Lower leg skin (tissue), 4 donors: ENCODE results near the gene FOXS1. TPM values are rescaled to one million over a fixed set of nuclear protein-coding genes. Genes with fewer than 3 reads are reported as not detected.

ENCODE experiments used
- DNase-seq, 2 donors: peaks; one replicate each; pipeline ENCODE4 v3.0.0-alpha.2; 2019; ENCODE audit warnings: low spot score in 2 of 2
- H3K4me3 ChIP-seq: fragments of 200-600 bp; sonication (generic); 2 replicates; pipeline ENCODE4 v1.5.1; 2017; ENCODE audit warnings: mild to moderate bottlenecking, low read depth; ENCODE audit not compliant: poor library complexity, severe bottlenecking
- POLR2A ChIP-seq, 2 donors: fragments of 450-650 bp; IDR thresholded peaks; one replicate each; pipeline ENCODE4 v1.6.1; 2016 to 2017; ENCODE audit warnings: antibody characterized with exemption in 2 of 2, mild to moderate bottlenecking in 1 of 2, moderate library complexity in 1 of 2
- WGBS, 2 donors: methylation state at CpG; one replicate each; pipeline ENCODE4 v1.1.5; 2018; 5-methylcytosine and 5-hydroxymethylcytosine counted together
- intact Hi-C: fragments of 100-400 bp; cut with DNase I; formaldehyde crosslinking; loops from one replicate; pipeline ENCODE4 v1.15.0; 2023; ENCODE audit warnings: low total_unique reads
- total RNA-seq, 4 donors: library from RNA; depleted of rRNA; stranded (reverse); fragments of >200 nt; gene quantifications; one replicate each; pipeline ENCODE4 v1.1.0, GENCODE V29; 2016
- TF ChIP-seq, protein P1 (sequence below), 3 donors: fragments of 450-650 bp; IDR thresholded peaks; one replicate each; pipeline ENCODE4 v1.5.1; 2016; ENCODE audit warnings: antibody characterized with exemption in 3 of 3, mild to moderate bottlenecking in 3 of 3, moderate library complexity in 2 of 3

Gene FOXS1
- total RNA-seq, 4 donors from 2014 or later = 0.44 to 0.97 TPM; not detected in 2

DNA sequence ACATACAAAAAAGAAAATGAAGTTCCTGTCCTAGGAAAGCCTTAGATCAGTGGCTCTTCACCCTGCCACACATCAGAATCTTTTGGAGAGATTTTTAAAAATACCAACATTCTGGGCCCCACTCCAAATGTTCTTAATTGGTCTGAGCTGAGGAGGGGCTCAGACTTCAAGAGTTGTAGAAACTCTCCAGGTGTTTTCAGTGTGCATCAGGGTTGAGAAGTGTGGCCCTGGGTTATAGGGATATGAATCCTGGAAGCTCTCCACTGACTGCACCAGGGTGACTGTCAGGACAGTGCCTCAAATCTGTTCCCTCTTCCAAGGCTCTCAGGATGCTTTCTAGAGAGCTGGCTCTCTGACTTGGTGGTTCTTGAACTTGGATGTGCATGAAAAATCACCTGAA is 31.8 kb downstream of the FOXS1 start:
- DNase-seq = no peak
- intact Hi-C loops = no loop called here
- no peak for TF ChIP-seq POLR2A (IDR thresholded peaks at IDR 0.05)
- TF ChIP-seq, protein P1, sequence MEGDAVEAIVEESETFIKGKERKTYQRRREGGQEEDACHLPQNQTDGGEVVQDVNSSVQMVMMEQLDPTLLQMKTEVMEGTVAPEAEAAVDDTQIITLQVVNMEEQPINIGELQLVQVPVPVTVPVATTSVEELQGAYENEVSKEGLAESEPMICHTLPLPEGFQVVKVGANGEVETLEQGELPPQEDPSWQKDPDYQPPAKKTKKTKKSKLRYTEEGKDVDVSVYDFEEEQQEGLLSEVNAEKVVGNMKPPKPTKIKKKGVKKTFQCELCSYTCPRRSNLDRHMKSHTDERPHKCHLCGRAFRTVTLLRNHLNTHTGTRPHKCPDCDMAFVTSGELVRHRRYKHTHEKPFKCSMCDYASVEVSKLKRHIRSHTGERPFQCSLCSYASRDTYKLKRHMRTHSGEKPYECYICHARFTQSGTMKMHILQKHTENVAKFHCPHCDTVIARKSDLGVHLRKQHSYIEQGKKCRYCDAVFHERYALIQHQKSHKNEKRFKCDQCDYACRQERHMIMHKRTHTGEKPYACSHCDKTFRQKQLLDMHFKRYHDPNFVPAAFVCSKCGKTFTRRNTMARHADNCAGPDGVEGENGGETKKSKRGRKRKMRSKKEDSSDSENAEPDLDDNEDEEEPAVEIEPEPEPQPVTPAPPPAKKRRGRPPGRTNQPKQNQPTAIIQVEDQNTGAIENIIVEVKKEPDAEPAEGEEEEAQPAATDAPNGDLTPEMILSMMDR (IDR thresholded peaks at IDR 0.05) = no peak
- no peak overlapping the region for H3K4me3 ChIP-seq

- no peak for DNase-seq
- WGBS, 2 donors = 65 to 66% methylated on average over 15 of the region's 15 CpGs
- no peak overlapping the region for H3K4me3 ChIP-seq
- intact Hi-C loops = no loop called here
- no peak for TF ChIP-seq POLR2A (IDR thresholded peaks at IDR 0.05)
- TF ChIP-seq, protein P1 (IDR thresholded peaks at IDR 0.05) = no peak
These were observed 33.3 kb downstream of the FOXS1 start for GRCh38 chr20:31811796-31812728.

DNA sequence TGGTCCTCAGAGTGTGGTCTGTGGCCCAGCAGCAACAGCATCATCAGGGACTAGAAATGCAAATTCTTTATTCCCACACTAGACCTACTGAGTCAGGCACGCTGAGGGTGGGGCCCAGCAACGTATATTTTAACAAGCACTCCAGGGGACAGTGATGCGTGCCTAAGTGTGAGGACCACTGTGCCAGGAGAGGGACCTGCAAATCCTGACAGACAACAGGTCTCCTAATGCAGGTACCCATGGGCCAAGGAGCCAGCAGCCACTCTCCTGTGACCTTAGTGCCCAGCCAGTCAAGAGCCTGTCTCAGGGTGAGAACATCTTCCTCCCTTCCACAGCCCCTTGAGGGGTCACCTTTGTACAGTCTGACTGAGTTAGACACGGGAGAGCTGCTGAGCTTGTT is 34.2 kb downstream of the FOXS1 start:
- intact Hi-C loops = no loop called here
- 89 to 90% methylated on average over 4 of the region's 4 CpGs for WGBS, 2 donors
- no peak overlapping the region for H3K4me3 ChIP-seq
- TF ChIP-seq, protein P1 (IDR thresholded peaks at IDR 0.05) = no peak
- TF ChIP-seq POLR2A (IDR thresholded peaks at IDR 0.05) = no peak
- DNase-seq = no peak

DNA sequence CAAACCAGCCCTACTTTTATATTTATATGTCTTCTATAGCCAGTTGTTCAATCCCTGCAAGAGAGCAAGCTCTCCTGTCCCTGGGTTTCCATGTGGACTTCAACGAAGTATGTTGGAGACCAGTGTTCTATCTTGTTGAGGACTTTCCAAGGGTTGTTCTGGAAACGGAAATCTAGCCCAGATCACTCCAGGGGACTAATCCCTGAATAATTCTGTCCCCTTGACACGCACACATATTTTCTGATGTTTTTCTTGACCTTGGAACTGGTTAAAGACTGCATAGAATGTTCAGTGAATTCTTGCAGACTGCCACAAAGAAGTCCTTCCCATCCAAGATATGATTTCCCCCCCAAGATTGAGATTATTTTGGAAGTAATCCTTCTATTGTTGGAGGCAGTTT is 35.7 kb downstream of the FOXS1 start:
- no peak overlapping the region for H3K4me3 ChIP-seq
- TF ChIP-seq POLR2A (IDR thresholded peaks at IDR 0.05) = no peak
- TF ChIP-seq, protein P1 (IDR thresholded peaks at IDR 0.05) = no peak
- DNase-seq = no peak
- 73 to 77% methylated on average over 3 of the region's 3 CpGs for WGBS, 2 donors
- intact Hi-C loops = no loop called here

GRCh38 chr20:31808481-31808880 is 36.9 kb downstream of the FOXS1 start:
- no peak for DNase-seq
- no peak overlapping the region for H3K4me3 ChIP-seq
- TF ChIP-seq POLR2A (IDR thresholded peaks at IDR 0.05) = no peak
- TF ChIP-seq, protein P1 (IDR thresholded peaks at IDR 0.05) = no peak
- intact Hi-C loops = no loop called here
- WGBS, 2 donors = 50 to 66% methylated on average over 3 of the region's 3 CpGs
